ENCODE results near the gene RDH11. TPM values are rescaled to one million over a fixed set of nuclear protein-coding genes. Genes with fewer than 3 reads are reported as not detected.
"Not testable (repeated sequence)": the region's sequence is repeated elsewhere in the genome, so short reads cannot be mapped to it uniquely, and the experiment has no call there.

RDH11 gene
- 121 TPM for polyA plus RNA-seq (ENCODE audit: insufficient read length)
- long read RNA-seq, donor 1, transcript RDH11-201 (7 exons, 2,588 nt) = major isoform, 40 of 50 reads
- long read RNA-seq, donor 1, partial matches to known transcripts = 7 of 50 reads
- long read RNA-seq, donor 1, other reads (novel, unspliced or antisense) = 0 of 50 reads
- long read RNA-seq, donor 2, transcript RDH11-201 (7 exons, 2,588 nt) = major isoform, 25 of 30 reads
- long read RNA-seq, donor 2, partial matches to known transcripts = 0 of 30 reads
- long read RNA-seq, donor 2, other reads (novel, unspliced or antisense) = 0 of 30 reads
- long read RNA-seq, donor 3, transcript RDH11-201 (7 exons, 2,588 nt) = major isoform, 23 of 26 reads
- long read RNA-seq, donor 3, partial matches to known transcripts = 0 of 26 reads
- long read RNA-seq, donor 3, other reads (novel, unspliced or antisense) = 0 of 26 reads
- long read RNA-seq, donor 4, partial matches to known transcripts = 0 of 1 reads
- long read RNA-seq, donor 4, other reads (novel, unspliced or antisense) = 0 of 1 reads
- long read RNA-seq, donor 5, transcript RDH11-201 (7 exons, 2,588 nt) = major isoform, 45 of 49 reads
- long read RNA-seq, donor 5, partial matches to known transcripts = 0 of 49 reads
- long read RNA-seq, donor 5, other reads (novel, unspliced or antisense) = 0 of 49 reads
- long read RNA-seq, donor 6, transcript RDH11-201 (7 exons, 2,588 nt) = major isoform, 19 of 21 reads
- long read RNA-seq, donor 6, partial matches to known transcripts = 0 of 21 reads
- long read RNA-seq, donor 6, other reads (novel, unspliced or antisense) = 0 of 21 reads
- long read RNA-seq, donor 7, transcript RDH11-201 (7 exons, 2,588 nt) = major isoform, 24 of 25 reads
- long read RNA-seq, donor 7, partial matches to known transcripts = 0 of 25 reads
- long read RNA-seq, donor 7, other reads (novel, unspliced or antisense) = 0 of 25 reads
- long read RNA-seq, donor 8, transcript RDH11-201 (7 exons, 2,588 nt) = major isoform, 11 of 14 reads
- long read RNA-seq, donor 8, partial matches to known transcripts = 0 of 14 reads
- long read RNA-seq, donor 8, other reads (novel, unspliced or antisense) = 0 of 14 reads

GRCh38 chr14:67695394-67695949 lies at the start of gene RDH11:
Gene RDH11 (minus strand): TSS chr14:67695764. CDS start chr14:67695703, 61 bp downstream.
- peak; percentile 87 for DNase-seq

- no peak for DNase-seq
These were observed 48.5 kb upstream of the RDH11 start for GRCh38 chr14:67744046-67744445.

- DNase-seq = no peak
These were observed 43.4 kb upstream of the RDH11 start for GRCh38 chr14:67738740-67739504.

GRCh38 chr14:67736771-67737170 lies 41.2 kb upstream of the RDH11 start:
- DNase-seq = no peak

GRCh38 chr14:67735336-67736147 lies 40.0 kb upstream of the RDH11 start:
- no peak for DNase-seq

- DNase-seq = no peak
These were observed 39.1 kb upstream of the RDH11 start for GRCh38 chr14:67734675-67735074.

- peak; percentile 25 for DNase-seq
These were observed 38.1 kb upstream of the RDH11 start for GRCh38 chr14:67733616-67734015.

GRCh38 chr14:67729072-67729885 lies 33.7 kb upstream of the RDH11 start:
- DNase-seq = no peak

- DNase-seq = no peak
These were observed 32.7 kb upstream of the RDH11 start for GRCh38 chr14:67728258-67728657.

- no peak for DNase-seq
These were observed 31.8 kb upstream of the RDH11 start for GRCh38 chr14:67727361-67727760.

GRCh38 chr14:67725171-67725570 lies 29.6 kb upstream of the RDH11 start:
- DNase-seq = no peak

GRCh38 chr14:67722293-67722692 lies 26.7 kb upstream of the RDH11 start:
- DNase-seq = no peak

- no peak for DNase-seq
These were observed 26.3 kb upstream of the RDH11 start for GRCh38 chr14:67721875-67722274.

- no peak for DNase-seq
These were observed 24.3 kb upstream of the RDH11 start for GRCh38 chr14:67719866-67720265.

GRCh38 chr14:67719385-67719784 lies 23.8 kb upstream of the RDH11 start:
- DNase-seq = not testable (repeated sequence)

GRCh38 chr14:67718265-67718664 lies 22.7 kb upstream of the RDH11 start:
- no peak for DNase-seq

- DNase-seq = no peak
These were observed 21.5 kb upstream of the RDH11 start for GRCh38 chr14:67717048-67717447.

- DNase-seq = no peak
These were observed 14.6 kb upstream of the RDH11 start for GRCh38 chr14:67710209-67710608.

- DNase-seq = not testable (repeated sequence)
These were observed 14.2 kb upstream of the RDH11 start for GRCh38 chr14:67709796-67710195.

- not testable (repeated sequence) for DNase-seq
These were observed 13.8 kb upstream of the RDH11 start for GRCh38 chr14:67709346-67709745.

Data from left kidney (tissue), 8 donors.